Measurements from ENCODE around the gene ASTN2. TPM values are rescaled to one million over a fixed set of nuclear protein-coding genes. Genes with fewer than 3 reads are reported as not detected.

ASTN2 gene
- total RNA-seq, 1 donor from 2014 or later: 10.0 TPM

- Mint-ChIP-seq H3K9me3 (ENCODE audit: unreplicated experiment) (no peaks in the 10 kb centered on the region), H3K27ac (ENCODE audit: unreplicated experiment) (no peak overlapping the region), H3K27me3 (ENCODE audit: unreplicated experiment) (no peaks in the 10 kb centered on the region), H3K4me1 (ENCODE audit: unreplicated experiment) (peaks cover 9% of the 10 kb centered on the region), H3K36me3 (ENCODE audit: low read depth, unreplicated experiment) (no peaks in the 10 kb centered on the region), H3K4me3 (ENCODE audit: unreplicated experiment) (no peak overlapping the region)
- TF ChIP-seq CTCF (IDR thresholded peaks at IDR 0.05; ENCODE audit: unreplicated experiment): no peak
- DNase-seq (ENCODE audit: low spot score): no peak
Measured at GRCh38 chr9:116623715-116624114, 791.1 kb downstream of the ASTN2 start.

DNA sequence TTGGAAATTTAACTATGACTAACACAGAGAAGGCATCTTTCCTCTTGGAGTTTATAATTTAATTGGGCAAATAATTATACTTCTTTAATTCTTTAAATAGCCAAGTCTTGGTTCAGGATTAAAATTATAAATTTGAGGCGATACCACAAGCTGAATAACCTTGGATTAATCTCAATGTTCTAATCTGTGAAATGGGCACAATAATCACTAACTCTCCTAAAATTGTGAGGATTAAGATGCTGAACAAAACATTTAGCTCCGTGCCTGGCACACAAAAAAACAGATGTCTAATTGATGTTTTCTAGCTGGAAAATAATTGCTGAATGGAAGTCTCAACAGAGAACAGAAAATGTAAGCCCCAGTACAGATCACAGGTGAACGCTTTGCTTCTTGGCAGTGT is 797.5 kb downstream of the ASTN2 start:
- Mint-ChIP-seq H3K4me1 (ENCODE audit: unreplicated experiment) (no peaks in the 10 kb centered on the region), H3K4me3 (ENCODE audit: unreplicated experiment) (no peak overlapping the region), H3K27ac (ENCODE audit: unreplicated experiment) (no peak overlapping the region), H3K9me3 (ENCODE audit: unreplicated experiment) (no peaks in the 10 kb centered on the region), H3K36me3 (ENCODE audit: low read depth, unreplicated experiment) (peaks cover 5% of the 10 kb centered on the region), H3K27me3 (ENCODE audit: unreplicated experiment) (peaks cover 2% of the 10 kb centered on the region)
- TF ChIP-seq CTCF (IDR thresholded peaks at IDR 0.05; ENCODE audit: unreplicated experiment): no peak
- no peak for DNase-seq (ENCODE audit: low spot score)

- TF ChIP-seq CTCF (IDR thresholded peaks at IDR 0.05; ENCODE audit: unreplicated experiment): no peak
- H3K4me3 Mint-ChIP-seq (ENCODE audit: unreplicated experiment): no peak overlapping the region
- H3K27me3 Mint-ChIP-seq (ENCODE audit: unreplicated experiment): peaks cover 2% of the 10 kb centered on the region
- DNase-seq (ENCODE audit: low spot score): no peak
- H3K9me3 Mint-ChIP-seq (ENCODE audit: unreplicated experiment): no peaks in the 10 kb centered on the region
- no peak overlapping the region for H3K27ac Mint-ChIP-seq (ENCODE audit: unreplicated experiment)
- H3K36me3 Mint-ChIP-seq (ENCODE audit: low read depth, unreplicated experiment): peaks cover 5% of the 10 kb centered on the region
- H3K4me1 Mint-ChIP-seq (ENCODE audit: unreplicated experiment): no peaks in the 10 kb centered on the region
Measured at GRCh38 chr9:116616304-116616914, 798.4 kb downstream of the ASTN2 start.

GRCh38 chr9:116608064-116608463 is 806.8 kb downstream of the ASTN2 start:
- no peaks in the 10 kb centered on the region for H3K27me3 Mint-ChIP-seq (ENCODE audit: unreplicated experiment)
- no peak overlapping the region for H3K4me3 Mint-ChIP-seq (ENCODE audit: unreplicated experiment)
- TF ChIP-seq CTCF (IDR thresholded peaks at IDR 0.05; ENCODE audit: unreplicated experiment): no peak
- no peak overlapping the region for H3K27ac Mint-ChIP-seq (ENCODE audit: unreplicated experiment)
- no peaks in the 10 kb centered on the region for H3K36me3 Mint-ChIP-seq (ENCODE audit: low read depth, unreplicated experiment)
- no peak for DNase-seq (ENCODE audit: low spot score)
- peaks cover 20% of the 10 kb centered on the region for H3K4me1 Mint-ChIP-seq (ENCODE audit: unreplicated experiment)
- H3K9me3 Mint-ChIP-seq (ENCODE audit: unreplicated experiment): no peaks in the 10 kb centered on the region

- no peak overlapping the region for H3K27ac Mint-ChIP-seq (ENCODE audit: unreplicated experiment)
- no peak for DNase-seq (ENCODE audit: low spot score)
- H3K9me3 Mint-ChIP-seq (ENCODE audit: unreplicated experiment): no peaks in the 10 kb centered on the region
- TF ChIP-seq CTCF (IDR thresholded peaks at IDR 0.05; ENCODE audit: unreplicated experiment): no peak
- no peaks in the 10 kb centered on the region for H3K36me3 Mint-ChIP-seq (ENCODE audit: low read depth, unreplicated experiment)
- H3K4me1 Mint-ChIP-seq (ENCODE audit: unreplicated experiment): peaks cover 20% of the 10 kb centered on the region
- H3K4me3 Mint-ChIP-seq (ENCODE audit: unreplicated experiment): no peak overlapping the region
- no peaks in the 10 kb centered on the region for H3K27me3 Mint-ChIP-seq (ENCODE audit: unreplicated experiment)
Measured at GRCh38 chr9:116605904-116606341, 808.9 kb downstream of the ASTN2 start.
